Keratinocyte (primary cell): Measurements from ENCODE around the gene ZNF106. TPM values are rescaled to one million over a fixed set of nuclear protein-coding genes. Genes with fewer than 3 reads are reported as not detected.

Experiments
- DNase-seq: peaks from one replicate; pipeline ENCODE4 v3.0.0-alpha.2; 2011; ENCODE audit warnings: low read depth, missing footprints, low spot score
- FAIRE-seq: peaks from 2 replicates; lab custom pipeline; 2011; peaks lifted over from hg19 to GRCh38; lab: Jason Lieb, UNC
- H2AFZ ChIP-seq: 2 replicates; pipeline ENCODE4 v1.6.0; 2012; ENCODE audit warnings: low read length, control low read depth, inconsistent platforms; ENCODE audit not compliant: control insufficient read depth
- H3K27ac ChIP-seq: 2 replicates; pipeline ENCODE4 v1.5.1; 2011; ENCODE audit warnings: low read length; ENCODE audit not compliant: control insufficient read depth, insufficient read depth
- H3K27me3 ChIP-seq: 3 replicates; pipeline ENCODE4 v1.6.0; 2011; ENCODE audit warnings: low read length; ENCODE audit not compliant: control insufficient read depth, insufficient read depth; ENCODE audit errors: extremely low read depth
- H3K36me3 ChIP-seq, 2 experiments: 2 replicates in 1 of 2; 3 replicates in 1 of 2; pipeline ENCODE4 v1.5.1; 2011; ENCODE audit warnings: low read length in 2 of 2, mild to moderate bottlenecking in 1 of 2; ENCODE audit not compliant: control insufficient read depth in 2 of 2, insufficient read depth in 2 of 2; ENCODE audit errors: extremely low read depth in 1 of 2
- H3K4me1 ChIP-seq: 3 replicates; pipeline ENCODE4 v1.5.1; 2011; ENCODE audit warnings: low read length; ENCODE audit not compliant: control insufficient read depth, insufficient read depth; ENCODE audit errors: extremely low read depth
- H3K4me2 ChIP-seq: 3 replicates; pipeline ENCODE4 v1.6.0; 2011; ENCODE audit warnings: low read depth, low read length; ENCODE audit not compliant: control insufficient read depth, insufficient read depth; ENCODE audit errors: extremely low read depth
- H3K4me3 ChIP-seq, 3 experiments: fragments of 200-600 bp in 1 of 3; sonication (generic) in 1 of 3; 2 replicates in 2 of 3; 3 replicates in 1 of 3; pipeline ENCODE4 v1.5.1; 2011 to 2016; ENCODE audit warnings: low read length in 3 of 3, mild to moderate bottlenecking in 3 of 3, control low read depth in 2 of 3, inconsistent platforms in 1 of 3, low read depth in 1 of 3, mixed read lengths in 1 of 3, mixed run types in 1 of 3, moderate library complexity in 1 of 3; ENCODE audit not compliant: control insufficient read depth in 2 of 3, insufficient read depth in 2 of 3; ENCODE audit errors: extremely low read depth in 1 of 3
- H3K79me2 ChIP-seq: 2 replicates; pipeline ENCODE4 v1.6.0; 2012; ENCODE audit warnings: low read length; ENCODE audit not compliant: control insufficient read depth, insufficient read depth
- H3K9ac ChIP-seq: 3 replicates; pipeline ENCODE4 v1.6.0; 2011; ENCODE audit warnings: low read length; ENCODE audit not compliant: control insufficient read depth, insufficient read depth; ENCODE audit errors: extremely low read depth
- H3K9me1 ChIP-seq: 3 replicates; pipeline ENCODE4 v1.6.0; 2011; ENCODE audit warnings: low read length; ENCODE audit not compliant: control insufficient read depth, insufficient read depth; ENCODE audit errors: extremely low read depth
- H3K9me3 ChIP-seq: 2 replicates; pipeline ENCODE4 v1.5.1; 2012; ENCODE audit warnings: low read depth, low read length; ENCODE audit not compliant: control insufficient read depth
- H4K20me1 ChIP-seq: 3 replicates; pipeline ENCODE4 v1.6.0; 2011; ENCODE audit warnings: low read length; ENCODE audit not compliant: control insufficient read depth, insufficient read depth; ENCODE audit errors: extremely low read depth
- EZH2 ChIP-seq: IDR thresholded peaks from one replicate; pipeline ENCODE4 v1.6.1; 2012; ENCODE audit warnings: inconsistent platforms, mild to moderate bottlenecking, low read length, moderate library complexity
- dilution Hi-C: fragments of 300-500 bp; cut with MboI; formaldehyde crosslinking; loops from one replicate; pipeline ENCODE4 v1.7.0; 2020; ENCODE audit warnings: low sequenced_read_pairs; ENCODE audit not compliant: extremely low pct_ligation_motif_present
- polyA plus RNA-seq, 5 experiments: library from polyadenylated mRNA; depleted of rRNA in 3 of 5; stranded (reverse) in 3 of 5; stranded (forward) in 1 of 5; unstranded in 1 of 5; fragments of >200 nt; gene quantifications; 1 replicate in 1 of 5; 2 replicates in 3 of 5; 3 replicates in 1 of 5; pipeline versions ENCODE4 v1.2.1 to v1.2.3, GENCODE V29; 2011 to 2012; ENCODE audit warnings: missing spikeins in 2 of 5, low read depth in 1 of 5, low replicate concordance in 1 of 5
- TF ChIP-seq, protein P1 (sequence below), 3 experiments: IDR thresholded peaks in 1 of 3; conservative IDR thresholded peaks in 1 of 3; optimal IDR thresholded peaks in 1 of 3; 2 replicates in 2 of 3; 3 replicates in 1 of 3; pipeline versions ENCODE3 to v1.5.1; 2011; ENCODE audit warnings: low read length in 3 of 3, mild to moderate bottlenecking in 3 of 3, moderate library complexity in 2 of 3, control low read depth in 1 of 3, inconsistent platforms in 1 of 3; ENCODE audit not compliant: insufficient read depth in 2 of 3; ENCODE audit errors: extremely low read depth in 1 of 3

The ZNF106 gene
- polyA plus RNA-seq, 1 donor (not counting 4 experiments of a cell fraction or from before 2014, with no cell fraction given), result 24.6 TPM

DNA sequence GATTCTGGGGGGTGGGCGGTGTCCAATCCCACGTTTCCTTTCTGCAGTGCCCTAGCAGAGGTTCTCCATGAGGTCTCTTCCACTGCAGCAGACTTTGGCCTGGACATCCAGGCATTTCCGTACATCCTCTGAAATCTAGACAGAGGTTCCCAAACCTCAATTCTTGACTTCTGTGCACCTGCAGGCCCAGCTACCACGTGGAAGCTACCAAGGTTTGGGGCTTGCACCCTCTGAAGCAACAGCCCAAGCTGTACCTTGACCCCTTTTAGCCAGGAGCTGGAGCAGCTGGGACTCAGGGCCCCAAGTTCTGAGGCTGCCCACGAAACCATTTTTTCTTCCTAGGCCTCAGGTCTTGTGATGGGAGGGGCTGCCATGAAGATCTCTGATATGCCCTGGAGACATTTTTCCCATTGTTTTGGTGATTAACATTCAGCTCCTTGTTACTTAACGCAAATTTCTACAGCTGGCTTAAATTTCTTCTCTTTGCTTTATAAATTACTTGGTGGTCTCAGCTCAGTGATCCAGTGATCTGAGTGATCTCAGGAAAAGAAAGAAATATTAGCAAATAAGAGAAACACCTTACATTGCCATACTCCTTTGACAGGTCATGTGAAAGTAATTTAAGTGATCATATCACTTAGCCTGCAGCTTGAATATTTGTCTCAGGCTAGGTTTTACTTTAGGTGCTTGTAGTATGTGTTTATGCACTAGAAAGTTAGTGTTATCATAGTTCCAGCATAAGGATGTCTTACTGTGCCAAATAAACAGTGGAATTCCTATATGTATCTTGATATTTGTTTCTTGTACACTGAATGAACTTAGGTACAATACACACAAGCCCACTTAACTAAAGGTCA, 7.5 kb upstream of the ZNF106 start:
- Histone ChIP-seq H3K4me1 (peaks cover 43% of the 10 kb centered on the region), H3K9me3 (no peaks in the 10 kb centered on the region), H3K9ac (no peak overlapping the region), H3K9me1 (peaks cover 5% of the 10 kb centered on the region), H3K27me3 (no peaks in the 10 kb centered on the region), H3K4me3 (no peak overlapping the region), H2AFZ (no peak overlapping the region), H3K4me2 (peak overlapping the region; percentile 10), H4K20me1 (no peaks in the 10 kb centered on the region), H3K27ac (peak overlapping the region; percentile 66), H3K36me3 (peaks cover 0 to 1% of the 10 kb centered on the region in 2 experiments), H3K79me2 (peaks cover 66% of the 10 kb centered on the region)
- dilution Hi-C loops, result no loop called here
- DNase-seq, result no peak
- TF ChIP-seq EZH2, result no peak
- TF ChIP-seq, protein P1, sequence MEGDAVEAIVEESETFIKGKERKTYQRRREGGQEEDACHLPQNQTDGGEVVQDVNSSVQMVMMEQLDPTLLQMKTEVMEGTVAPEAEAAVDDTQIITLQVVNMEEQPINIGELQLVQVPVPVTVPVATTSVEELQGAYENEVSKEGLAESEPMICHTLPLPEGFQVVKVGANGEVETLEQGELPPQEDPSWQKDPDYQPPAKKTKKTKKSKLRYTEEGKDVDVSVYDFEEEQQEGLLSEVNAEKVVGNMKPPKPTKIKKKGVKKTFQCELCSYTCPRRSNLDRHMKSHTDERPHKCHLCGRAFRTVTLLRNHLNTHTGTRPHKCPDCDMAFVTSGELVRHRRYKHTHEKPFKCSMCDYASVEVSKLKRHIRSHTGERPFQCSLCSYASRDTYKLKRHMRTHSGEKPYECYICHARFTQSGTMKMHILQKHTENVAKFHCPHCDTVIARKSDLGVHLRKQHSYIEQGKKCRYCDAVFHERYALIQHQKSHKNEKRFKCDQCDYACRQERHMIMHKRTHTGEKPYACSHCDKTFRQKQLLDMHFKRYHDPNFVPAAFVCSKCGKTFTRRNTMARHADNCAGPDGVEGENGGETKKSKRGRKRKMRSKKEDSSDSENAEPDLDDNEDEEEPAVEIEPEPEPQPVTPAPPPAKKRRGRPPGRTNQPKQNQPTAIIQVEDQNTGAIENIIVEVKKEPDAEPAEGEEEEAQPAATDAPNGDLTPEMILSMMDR (optimal IDR thresholded peaks at IDR 0.05 in 1 of 3, IDR thresholded peaks at IDR 0.05 in 1 of 3, conservative IDR thresholded peaks at IDR 0.05 in 1 of 3; ENCODE audit: extremely low read depth in 1 of 3, insufficient read depth in 2 of 3, low read length in 3 of 3), result no peak
- no peak for FAIRE-seq

DNA sequence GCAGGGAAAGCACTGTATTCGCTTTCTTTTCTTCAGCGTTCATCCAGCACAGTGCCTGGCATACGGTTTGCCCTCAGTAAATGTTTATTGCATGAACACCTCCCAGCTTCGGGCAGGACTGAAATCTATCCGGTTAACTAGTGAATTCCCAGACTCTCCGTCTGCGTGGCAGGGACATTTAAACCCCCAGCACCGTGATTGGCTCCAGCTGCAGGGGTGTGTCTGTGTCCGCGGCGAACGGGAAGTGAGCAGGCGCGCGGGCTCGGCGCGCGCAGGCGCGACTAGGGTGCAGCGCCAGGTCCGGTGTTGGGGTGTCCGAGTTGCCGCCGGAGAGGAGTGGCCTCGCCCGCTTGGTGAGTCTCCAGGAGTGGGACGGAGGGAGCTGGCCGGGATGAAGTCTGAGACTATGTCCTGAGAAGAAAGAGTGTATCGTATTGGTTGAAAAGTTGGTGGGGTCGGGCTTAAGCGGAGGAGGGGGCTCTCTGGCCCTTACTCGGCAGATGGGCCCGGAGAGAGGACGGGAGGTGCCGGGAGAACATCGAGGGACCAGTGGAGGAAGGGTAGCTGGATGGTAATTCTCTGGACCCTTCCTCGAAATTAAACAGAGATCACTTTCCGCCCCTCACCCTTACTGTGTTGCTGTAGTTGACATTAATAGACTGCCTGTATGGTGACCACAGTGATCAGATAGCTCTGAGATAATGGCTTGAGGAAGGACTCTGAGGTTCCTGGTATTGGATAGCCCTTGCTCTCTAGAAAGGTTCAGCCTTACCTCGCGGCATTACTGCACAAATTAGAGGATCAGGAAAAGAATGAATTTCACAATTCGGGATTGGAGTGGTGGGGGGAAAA, 4.6 kb upstream of the ZNF106 start, which contains the start of gene SNAP23:
Gene SNAP23, plus strand, starts transcription at position 274 of the 852 bp plus-strand sequence. CDS start 16,213 bp downstream, outside the sequence.
- Histone ChIP-seq H3K9ac (peak within 1 kb of the TSS; percentile 96), H3K27me3 (no peaks in the 10 kb centered on the region), H3K79me2 (peaks cover 45% of the 10 kb centered on the region), H4K20me1 (no peaks in the 10 kb centered on the region), H3K9me3 (no peaks in the 10 kb centered on the region), H3K4me2 (peak within 1 kb of the TSS; percentile 96), H3K4me3 (peak within 1 kb of the TSS; percentile 55 to 99 (median 92)), H3K4me1 (peaks cover 41% of the 10 kb centered on the region), H3K27ac (peak within 1 kb of the TSS; percentile 89), H3K36me3 (no peaks in the 10 kb centered on the region), H2AFZ (peak within 1 kb of the TSS; percentile 93), H3K9me1 (peaks cover 5% of the 10 kb centered on the region)
- TF ChIP-seq, protein P1 (optimal IDR thresholded peaks at IDR 0.05 in 1 of 3, IDR thresholded peaks at IDR 0.05 in 1 of 3, conservative IDR thresholded peaks at IDR 0.05 in 1 of 3; ENCODE audit: extremely low read depth in 1 of 3, insufficient read depth in 2 of 3, low read length in 3 of 3), result no peak
- no peak for TF ChIP-seq EZH2
- FAIRE-seq, result no peak
- dilution Hi-C loops, result no loop called here
- DNase-seq, result peak; percentile 64
